ENCODE measurements around the gene RNF208. TPM values are rescaled to one million over a fixed set of nuclear protein-coding genes. Genes with fewer than 3 reads are reported as not detected.

The RNF208 gene
- total and polyA plus RNA-seq, 12 donors: 1.1 to 90.5 (median 12.1) TPM

DNA sequence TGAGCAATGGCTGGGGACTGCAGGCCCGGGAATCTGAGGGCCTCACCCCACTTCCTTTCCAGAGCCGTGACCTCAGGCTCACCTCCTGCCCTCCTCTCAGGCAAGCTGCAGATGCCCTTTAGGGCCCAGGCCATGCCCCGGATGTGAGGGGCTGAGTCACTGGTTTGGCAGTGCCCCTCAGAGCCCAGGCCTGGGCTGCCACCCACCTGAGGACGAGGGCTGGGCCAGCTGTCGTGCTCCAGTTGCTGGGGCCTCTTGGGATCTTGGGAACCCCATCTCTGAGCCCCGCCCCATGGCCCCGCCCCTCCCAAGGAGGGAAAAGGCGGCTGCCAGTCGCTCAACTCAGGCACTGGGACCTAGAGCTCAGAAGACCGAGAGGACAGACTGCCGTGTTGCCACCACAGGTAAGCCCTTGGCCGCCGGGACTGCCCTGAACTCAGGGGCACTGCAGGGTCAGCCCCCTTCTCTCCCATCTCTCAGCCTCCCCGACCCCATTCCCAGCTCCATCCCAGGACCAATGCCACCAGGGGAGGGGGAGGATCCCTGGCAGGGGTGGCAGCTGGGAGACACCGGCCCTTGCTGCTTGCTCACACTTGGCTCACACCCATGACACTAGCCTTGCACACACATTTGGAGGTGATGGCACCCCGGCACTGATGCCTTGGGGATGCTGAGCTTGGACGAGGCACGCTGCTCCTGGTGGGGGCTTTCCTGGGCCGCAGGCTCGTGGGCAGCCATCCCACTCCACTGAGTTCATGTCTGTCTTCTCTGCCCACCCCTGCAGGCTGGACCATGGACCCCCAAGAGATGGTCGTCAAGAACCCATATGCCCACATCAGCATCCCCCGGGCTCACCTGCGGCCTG, 3.0 kb upstream of the RNF208 start, which contains the start of gene CYSRT1:
Gene CYSRT1 (plus strand): TSS at position 345 of the 865 bp plus-strand sequence. CDS start 448 bp downstream, at position 793.
- H3K27me3 ChIP-seq: peaks cover 15% of the 10 kb centered on the region
- peak within 1 kb of the TSS in 2 of 5 donors; percentile 82 to 91 for H3K27ac ChIP-seq
- TF ChIP-seq, protein P1, sequence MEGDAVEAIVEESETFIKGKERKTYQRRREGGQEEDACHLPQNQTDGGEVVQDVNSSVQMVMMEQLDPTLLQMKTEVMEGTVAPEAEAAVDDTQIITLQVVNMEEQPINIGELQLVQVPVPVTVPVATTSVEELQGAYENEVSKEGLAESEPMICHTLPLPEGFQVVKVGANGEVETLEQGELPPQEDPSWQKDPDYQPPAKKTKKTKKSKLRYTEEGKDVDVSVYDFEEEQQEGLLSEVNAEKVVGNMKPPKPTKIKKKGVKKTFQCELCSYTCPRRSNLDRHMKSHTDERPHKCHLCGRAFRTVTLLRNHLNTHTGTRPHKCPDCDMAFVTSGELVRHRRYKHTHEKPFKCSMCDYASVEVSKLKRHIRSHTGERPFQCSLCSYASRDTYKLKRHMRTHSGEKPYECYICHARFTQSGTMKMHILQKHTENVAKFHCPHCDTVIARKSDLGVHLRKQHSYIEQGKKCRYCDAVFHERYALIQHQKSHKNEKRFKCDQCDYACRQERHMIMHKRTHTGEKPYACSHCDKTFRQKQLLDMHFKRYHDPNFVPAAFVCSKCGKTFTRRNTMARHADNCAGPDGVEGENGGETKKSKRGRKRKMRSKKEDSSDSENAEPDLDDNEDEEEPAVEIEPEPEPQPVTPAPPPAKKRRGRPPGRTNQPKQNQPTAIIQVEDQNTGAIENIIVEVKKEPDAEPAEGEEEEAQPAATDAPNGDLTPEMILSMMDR (IDR thresholded peaks at IDR 0.05): no peak
- TF ChIP-seq POLR2A (IDR thresholded peaks at IDR 0.05): no peak
- H3K4me3 ChIP-seq: peak within 1 kb of the TSS in 2 of 4 donors; percentile 77 to 81
- no peak for DNase-seq
- 51 to 65% (median 56%) methylated on average over 3 to 23 of the region's 23 CpGs for WGBS, 4 donors
- intact Hi-C loops (cut with DNase I): loop anchor here (5.0 kb wide), 1 partner anchor 108 kb away; no protein-coding TSS in a partner anchor
- no peaks in the 10 kb centered on the region for H3K36me3 ChIP-seq (replicated peaks in 1 of 2)
- H3K9me3 ChIP-seq (replicated peaks in 1 of 3): no peaks in the 10 kb centered on the region
- H3K4me1 ChIP-seq (replicated peaks in 1 of 2): peaks cover 13 to 20% of the 10 kb centered on the region in 2 donors

DNA sequence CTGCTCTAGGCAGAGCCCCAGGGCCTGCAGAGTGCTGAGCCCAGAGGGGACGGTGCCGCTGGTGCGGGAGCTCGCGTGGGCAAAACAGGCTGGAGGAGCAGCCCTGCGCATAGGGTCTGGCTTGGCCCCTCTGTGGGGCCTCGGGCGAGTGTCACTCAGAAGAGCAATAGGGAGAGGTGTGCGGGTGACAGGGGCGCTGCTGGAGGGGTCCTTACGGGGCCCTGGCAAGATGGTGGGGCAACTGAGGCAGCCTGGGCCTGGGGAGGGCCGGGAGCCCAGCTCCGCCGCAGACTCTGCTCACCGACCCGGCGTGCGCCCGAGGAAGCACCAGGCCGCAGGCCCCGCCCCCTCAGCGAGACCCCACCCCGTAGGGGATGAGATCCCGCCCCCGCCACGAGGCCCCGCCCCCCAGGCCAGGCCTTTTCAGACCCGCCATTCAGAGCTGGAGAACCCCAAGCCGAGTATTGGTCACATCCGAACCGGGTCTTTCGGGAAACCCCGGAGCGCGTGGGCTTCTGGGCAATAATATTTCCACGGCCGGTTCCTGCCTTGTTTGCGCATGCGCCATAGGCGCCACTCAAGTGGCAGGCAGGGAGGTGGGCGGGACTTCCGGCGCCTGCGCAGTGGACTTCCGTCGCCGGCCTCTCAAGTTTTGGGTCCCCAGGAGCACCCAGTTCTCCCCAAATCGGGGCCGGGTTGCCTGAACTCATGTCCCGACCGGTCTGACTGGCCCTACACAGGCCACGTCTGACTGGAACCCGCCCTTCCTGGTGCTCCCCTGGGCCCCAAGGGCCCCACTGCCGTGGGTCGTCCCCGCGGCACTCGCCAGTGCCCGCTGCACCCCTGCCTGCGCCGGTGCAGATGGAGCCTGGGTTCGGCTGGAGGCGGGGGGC, 1.3 kb upstream of the RNF208 start:
- intact Hi-C loops (cut with DNase I): no loop called here
- peak; percentile 49 to 60 for TF ChIP-seq POLR2A (IDR thresholded peaks at IDR 0.05)
- TF ChIP-seq, protein P1 (IDR thresholded peaks at IDR 0.05): no peak
- H3K36me3 ChIP-seq (replicated peaks in 1 of 2): no peaks in the 10 kb centered on the region
- DNase-seq: peak; percentile 98 to 100 (median 99)
- peak overlapping the region; percentile 81 to 91 (median 84) for H3K27ac ChIP-seq
- peak overlapping the region; percentile 77 to 81 (median 79) for H3K4me3 ChIP-seq
- H3K9me3 ChIP-seq (replicated peaks in 1 of 3): no peaks in the 10 kb centered on the region
- 1 to 7% (median 2%) methylated on average over 9 to 63 of the region's 63 CpGs for WGBS, 4 donors
- peaks cover 2% of the 10 kb centered on the region for H3K27me3 ChIP-seq
- peaks cover 21 to 33% of the 10 kb centered on the region in 2 donors for H3K4me1 ChIP-seq (replicated peaks in 1 of 2)

DNA sequence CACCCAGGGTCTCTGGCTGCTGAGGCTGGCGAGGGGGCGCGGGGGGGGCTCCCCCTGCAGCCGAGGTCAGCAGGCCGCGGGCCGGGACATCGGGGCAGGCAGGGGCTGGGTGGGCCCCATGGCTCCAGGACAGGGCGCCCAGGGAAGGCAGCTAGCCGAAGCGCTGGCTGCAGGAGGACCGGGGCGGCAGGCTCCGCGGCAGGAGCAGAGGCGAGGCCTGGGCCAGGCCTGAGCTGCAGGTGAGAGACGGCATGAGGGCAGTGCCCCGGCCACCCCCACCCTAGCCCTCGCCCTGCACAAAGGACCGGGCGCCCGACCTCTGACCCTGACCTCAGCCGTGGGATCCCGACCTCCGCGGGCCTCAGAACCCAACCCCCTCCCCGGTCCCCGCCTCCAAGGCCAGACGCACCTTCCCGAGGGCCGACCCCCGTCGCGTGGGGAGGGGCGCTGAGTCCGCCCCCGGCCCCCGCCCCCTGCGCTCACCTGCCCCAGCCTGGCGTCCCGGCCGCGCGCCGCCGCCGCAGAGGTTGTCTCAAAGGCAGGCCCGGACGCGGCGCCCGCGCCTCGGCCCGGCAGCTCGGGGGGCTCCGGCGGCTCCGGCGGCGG, 431 bp downstream of the RNF208 start:
- H3K27ac ChIP-seq: peak overlapping the region in 3 of 5 donors; percentile 23 to 91 (median 30)
- H3K4me1 ChIP-seq (replicated peaks in 1 of 2): peaks cover 29 to 37% of the 10 kb centered on the region in 2 donors
- H3K4me3 ChIP-seq: peak overlapping the region in 2 of 4 donors; percentile 18 to 60
- WGBS, 4 donors: 3 to 4% methylated on average over 48 to 61 of the region's 61 CpGs; no CpG with 5 or more reads in 2 of the 4 donors
- no peaks in the 10 kb centered on the region for H3K27me3 ChIP-seq
- no peaks in the 10 kb centered on the region for H3K9me3 ChIP-seq (replicated peaks in 1 of 3)
- TF ChIP-seq, protein P1 (IDR thresholded peaks at IDR 0.05): no peak
- no peak for TF ChIP-seq POLR2A (IDR thresholded peaks at IDR 0.05)
- no peak for DNase-seq
- H3K36me3 ChIP-seq (replicated peaks in 1 of 2): no peaks in the 10 kb centered on the region
- intact Hi-C loops (cut with DNase I): no loop called here

Measured in adrenal gland (tissue), 12 donors.